NT2/D1 (cell line): ENCODE results near the gene NDUFA5.
A peak's percentile ranks its signal among the peaks of the same experiment; 100 is the strongest.

Experiments
- DNase-seq: peaks from one replicate; pipeline ENCODE4 v3.0.0-alpha.2; 2011; ENCODE audit warnings: low read depth, low spot score
- H3K27me3 ChIP-seq: 2 replicates; pipeline ENCODE4 v1.6.0; 2011; ENCODE audit warnings: mild to moderate bottlenecking; ENCODE audit not compliant: insufficient read length, insufficient read depth
- H3K36me3 ChIP-seq: 2 replicates; pipeline ENCODE4 v1.6.1; 2011; ENCODE audit warnings: mild to moderate bottlenecking, low read length, mixed read lengths; ENCODE audit not compliant: insufficient read depth, insufficient read length
- H3K4me1 ChIP-seq: 2 replicates; pipeline ENCODE4 v1.5.1; 2011; ENCODE audit not compliant: insufficient read depth, insufficient read length
- H3K4me3 ChIP-seq: 2 replicates; pipeline ENCODE4 v1.5.1; 2011; ENCODE audit warnings: low read depth; ENCODE audit not compliant: insufficient read length
- H3K9ac ChIP-seq: 2 replicates; pipeline ENCODE4 v1.6.0; 2011; ENCODE audit warnings: low read depth; ENCODE audit not compliant: insufficient read length
- H3K9me3 ChIP-seq: 2 replicates; pipeline ENCODE4 v1.5.1; 2011; ENCODE audit warnings: mild to moderate bottlenecking, low read length; ENCODE audit not compliant: insufficient read depth
- SUZ12 ChIP-seq: IDR thresholded peaks from 2 replicates; pipeline ENCODE4 v1.6.1; 2011; ENCODE audit not compliant: insufficient read length, insufficient read depth; ENCODE audit errors: extremely low read depth
- YY1 ChIP-seq: IDR thresholded peaks from 2 replicates; pipeline ENCODE4 v1.6.1; 2011; ENCODE audit not compliant: insufficient read length, insufficient read depth
- ZNF274 ChIP-seq: IDR thresholded peaks from 2 replicates; pipeline ENCODE4 v1.6.1; 2011; ENCODE audit warnings: mild to moderate bottlenecking, low read depth, low read length

Gene NDUFA5

GRCh38 chr7:123594813-123595241 is 37.2 kb upstream of the NDUFA5 start:
- no peaks in the 10 kb centered on the region for H3K36me3 ChIP-seq
- H3K9me3 ChIP-seq, result no peaks in the 10 kb centered on the region
- no peak overlapping the region for H3K9ac ChIP-seq
- TF ChIP-seq SUZ12 (no peak), YY1 (no peak), ZNF274 (no peak)
- DNase-seq, result peak; percentile 71
- no peak overlapping the region for H3K4me3 ChIP-seq
- H3K4me1 ChIP-seq, result no peaks in the 10 kb centered on the region
- H3K27me3 ChIP-seq, result no peaks in the 10 kb centered on the region

GRCh38 chr7:123588376-123588775 is 30.8 kb upstream of the NDUFA5 start:
- Histone ChIP-seq H3K4me1 (no peaks in the 10 kb centered on the region), H3K4me3 (no peak overlapping the region), H3K9ac (no peak overlapping the region), H3K36me3 (no peaks in the 10 kb centered on the region), H3K9me3 (no peaks in the 10 kb centered on the region), H3K27me3 (no peaks in the 10 kb centered on the region)
- no peak for DNase-seq
- TF ChIP-seq YY1 (no peak), ZNF274 (no peak), SUZ12 (no peak)

GRCh38 chr7:123583821-123584220 is 26.2 kb upstream of the NDUFA5 start:
- DNase-seq, result no peak
- no peaks in the 10 kb centered on the region for H3K27me3 ChIP-seq
- no peaks in the 10 kb centered on the region for H3K9me3 ChIP-seq
- H3K4me3 ChIP-seq, result no peak overlapping the region
- no peak for TF ChIP-seq YY1
- TF ChIP-seq SUZ12, result no peak
- no peak for TF ChIP-seq ZNF274
- no peak overlapping the region for H3K9ac ChIP-seq
- H3K36me3 ChIP-seq, result no peaks in the 10 kb centered on the region
- H3K4me1 ChIP-seq, result no peaks in the 10 kb centered on the region

GRCh38 chr7:123581162-123581459 is 23.5 kb upstream of the NDUFA5 start:
- Histone ChIP-seq H3K4me3 (no peak overlapping the region), H3K27me3 (no peaks in the 10 kb centered on the region), H3K9ac (no peak overlapping the region), H3K9me3 (no peaks in the 10 kb centered on the region), H3K36me3 (no peaks in the 10 kb centered on the region), H3K4me1 (no peaks in the 10 kb centered on the region)
- no peak for DNase-seq
- TF ChIP-seq SUZ12, result no peak
- TF ChIP-seq ZNF274, result no peak
- no peak for TF ChIP-seq YY1

GRCh38 chr7:123580406-123581161 is 23.0 kb upstream of the NDUFA5 start:
- peak; percentile 20 for DNase-seq
- Histone ChIP-seq H3K4me3 (no peak overlapping the region), H3K9ac (no peak overlapping the region), H3K9me3 (no peaks in the 10 kb centered on the region), H3K4me1 (no peaks in the 10 kb centered on the region), H3K27me3 (no peaks in the 10 kb centered on the region), H3K36me3 (no peaks in the 10 kb centered on the region)
- no peak for TF ChIP-seq SUZ12
- no peak for TF ChIP-seq YY1
- no peak for TF ChIP-seq ZNF274

GRCh38 chr7:123579416-123579815 is 21.8 kb upstream of the NDUFA5 start:
- TF ChIP-seq SUZ12, result no peak
- no peak for TF ChIP-seq YY1
- TF ChIP-seq ZNF274, result no peak
- H3K4me1 ChIP-seq, result no peaks in the 10 kb centered on the region
- no peaks in the 10 kb centered on the region for H3K27me3 ChIP-seq
- H3K9me3 ChIP-seq, result no peaks in the 10 kb centered on the region
- no peak for DNase-seq
- no peaks in the 10 kb centered on the region for H3K36me3 ChIP-seq
- no peak overlapping the region for H3K9ac ChIP-seq
- no peak overlapping the region for H3K4me3 ChIP-seq

GRCh38 chr7:123573896-123574467 is 16.4 kb upstream of the NDUFA5 start:
- H3K27me3 ChIP-seq, result no peaks in the 10 kb centered on the region
- H3K4me1 ChIP-seq, result no peaks in the 10 kb centered on the region
- no peaks in the 10 kb centered on the region for H3K36me3 ChIP-seq
- no peak for DNase-seq
- H3K9me3 ChIP-seq, result no peaks in the 10 kb centered on the region
- no peak overlapping the region for H3K4me3 ChIP-seq
- no peak overlapping the region for H3K9ac ChIP-seq
- TF ChIP-seq SUZ12 (no peak), YY1 (no peak), ZNF274 (no peak)
